ENCODE results near the gene TRPM5. TPM values are rescaled to one million over a fixed set of nuclear protein-coding genes. Genes with fewer than 3 reads are reported as not detected.

Gene TRPM5
- total RNA-seq, 1 donor from 2014 or later: under 0.01 TPM

DNA sequence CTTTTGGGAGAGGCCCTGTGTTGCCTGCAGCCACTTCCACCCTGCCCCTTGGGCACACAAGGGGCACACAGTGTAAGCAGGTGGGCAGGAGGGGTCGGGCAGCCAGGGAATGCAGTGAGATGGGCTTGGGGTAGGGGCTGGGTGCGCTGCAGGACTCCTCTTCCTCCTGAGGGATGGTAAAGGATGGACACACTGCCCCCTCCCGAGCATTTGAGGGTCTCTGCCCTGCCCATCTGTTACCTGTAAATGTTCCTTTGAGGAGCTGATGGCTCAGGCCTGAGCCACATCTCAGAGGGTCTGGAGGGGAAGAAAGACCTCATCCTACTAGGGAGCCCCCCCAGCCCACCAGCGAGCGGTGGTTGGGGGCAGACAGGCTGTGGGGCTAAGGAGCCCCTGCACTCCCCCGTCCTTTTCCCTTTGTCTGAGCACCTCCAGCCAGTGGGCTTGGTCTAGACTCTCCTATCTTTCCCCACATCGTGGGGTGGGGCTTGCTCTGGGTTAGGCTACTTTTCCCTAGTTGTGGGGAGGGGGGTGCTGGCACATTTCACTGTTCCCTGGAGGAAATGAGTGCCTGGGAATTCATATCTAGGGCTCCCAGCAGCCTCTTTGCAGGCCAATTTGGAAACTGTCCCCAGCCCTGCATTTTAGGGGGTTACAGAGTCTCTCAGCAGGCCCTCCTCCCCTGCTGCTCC, 45.5 kb downstream of the TRPM5 start:
- Histone ChIP-seq H3K27ac (ENCODE audit: low read depth, low read length) (peak overlapping the region; percentile 99), H3K36me3 (ENCODE audit: control insufficient read depth in 3 of 3, insufficient read depth in 3 of 3, low read length in 3 of 3) (peaks cover 35 to 40% (median 35%) of the 10 kb centered on the region in 3 donors), H3K4me1 (ENCODE audit: control insufficient read depth in 3 of 3, insufficient read depth in 3 of 3, low read length in 3 of 3) (peaks cover 27 to 35% (median 30%) of the 10 kb centered on the region in 3 donors), H3K27me3 (ENCODE audit: control insufficient read depth in 3 of 3, insufficient read depth in 3 of 3, low read length in 3 of 3) (no peaks in the 10 kb centered on the region), H3K9me3 (ENCODE audit: control insufficient read depth in 3 of 3, low read length in 3 of 3) (no peaks in the 10 kb centered on the region), H3K9ac (ENCODE audit: low read depth in 1 of 3, low read length in 3 of 3) (peak overlapping the region; percentile 97 to 100 (median 100)), H3K4me3 (ENCODE audit: low read length in 3 of 3) (peak overlapping the region; percentile 83 to 96 (median 92))

- Histone ChIP-seq H3K9ac (ENCODE audit: low read depth in 1 of 3, low read length in 3 of 3) (peak overlapping the region in 1 of 3 donors; percentile 8), H3K27me3 (ENCODE audit: control insufficient read depth in 3 of 3, insufficient read depth in 3 of 3, low read length in 3 of 3) (no peaks in the 10 kb centered on the region), H3K27ac (ENCODE audit: low read depth, low read length) (no peak overlapping the region), H3K36me3 (ENCODE audit: control insufficient read depth in 3 of 3, insufficient read depth in 3 of 3, low read length in 3 of 3) (peaks cover 24 to 25% (median 25%) of the 10 kb centered on the region in 3 donors), H3K9me3 (ENCODE audit: control insufficient read depth in 3 of 3, low read length in 3 of 3) (no peaks in the 10 kb centered on the region), H3K4me3 (ENCODE audit: low read length in 3 of 3) (no peak overlapping the region), H3K4me1 (ENCODE audit: control insufficient read depth in 3 of 3, insufficient read depth in 3 of 3, low read length in 3 of 3) (peaks cover 22 to 28% (median 25%) of the 10 kb centered on the region in 3 donors)
These were observed 47.3 kb downstream of the TRPM5 start for GRCh38 chr11:2397005-2397404.

- Histone ChIP-seq H3K27ac (ENCODE audit: low read depth, low read length) (no peak overlapping the region), H3K9ac (ENCODE audit: low read depth in 1 of 3, low read length in 3 of 3) (no peak overlapping the region), H3K27me3 (ENCODE audit: control insufficient read depth in 3 of 3, insufficient read depth in 3 of 3, low read length in 3 of 3) (no peaks in the 10 kb centered on the region), H3K36me3 (ENCODE audit: control insufficient read depth in 3 of 3, insufficient read depth in 3 of 3, low read length in 3 of 3) (peaks cover 25 to 29% (median 25%) of the 10 kb centered on the region in 3 donors), H3K4me3 (ENCODE audit: low read length in 3 of 3) (no peak overlapping the region), H3K4me1 (ENCODE audit: control insufficient read depth in 3 of 3, insufficient read depth in 3 of 3, low read length in 3 of 3) (peaks cover 17 to 23% (median 20%) of the 10 kb centered on the region in 3 donors), H3K9me3 (ENCODE audit: control insufficient read depth in 3 of 3, low read length in 3 of 3) (no peaks in the 10 kb centered on the region)
These were observed 47.8 kb downstream of the TRPM5 start for GRCh38 chr11:2396471-2396870.

DNA sequence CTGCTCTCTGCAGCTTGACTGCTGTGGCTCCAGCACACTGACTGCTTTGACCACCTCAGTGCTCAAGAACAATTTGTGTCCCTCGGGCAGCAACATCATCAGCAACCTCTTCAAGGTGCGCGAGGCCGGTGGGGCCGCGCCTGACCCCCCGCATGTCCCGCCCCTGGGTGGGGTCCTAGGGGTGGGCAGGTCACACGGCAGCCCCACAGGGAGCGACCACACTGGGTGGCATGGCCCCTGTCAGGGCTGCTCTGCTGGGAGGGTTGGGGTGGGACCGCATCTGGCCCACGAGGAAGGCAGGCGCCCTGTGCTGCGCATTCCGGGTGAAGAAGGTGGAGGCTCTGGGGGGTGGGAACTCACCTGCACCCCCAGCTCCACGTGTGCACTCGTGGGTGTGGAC, 48.5 kb downstream of the TRPM5 start:
- peaks cover 16 to 25% (median 17%) of the 10 kb centered on the region in 3 donors for H3K4me1 ChIP-seq (ENCODE audit: control insufficient read depth in 3 of 3, insufficient read depth in 3 of 3, low read length in 3 of 3)

GRCh38 chr11:2395211-2395730, 49.0 kb downstream of the TRPM5 start:
- Histone ChIP-seq H3K36me3 (ENCODE audit: control insufficient read depth in 3 of 3, insufficient read depth in 3 of 3, low read length in 3 of 3) (peaks cover 25 to 33% (median 25%) of the 10 kb centered on the region in 3 donors), H3K27ac (ENCODE audit: low read depth, low read length) (no peak overlapping the region), H3K4me3 (ENCODE audit: low read length in 3 of 3) (no peak overlapping the region), H3K27me3 (ENCODE audit: control insufficient read depth in 3 of 3, insufficient read depth in 3 of 3, low read length in 3 of 3) (no peaks in the 10 kb centered on the region), H3K4me1 (ENCODE audit: control insufficient read depth in 3 of 3, insufficient read depth in 3 of 3, low read length in 3 of 3) (peaks cover 21 to 31% (median 22%) of the 10 kb centered on the region in 3 donors), H3K9ac (ENCODE audit: low read depth in 1 of 3, low read length in 3 of 3) (no peak overlapping the region), H3K9me3 (ENCODE audit: control insufficient read depth in 3 of 3, low read length in 3 of 3) (no peaks in the 10 kb centered on the region)

More for the DNA sequence above, 48.5 kb downstream of the TRPM5 start:
- Histone ChIP-seq H3K4me3 (ENCODE audit: low read length in 3 of 3) (no peak overlapping the region), H3K9ac (ENCODE audit: low read depth in 1 of 3, low read length in 3 of 3) (no peak overlapping the region), H3K9me3 (ENCODE audit: control insufficient read depth in 3 of 3, low read length in 3 of 3) (no peaks in the 10 kb centered on the region), H3K36me3 (ENCODE audit: control insufficient read depth in 3 of 3, insufficient read depth in 3 of 3, low read length in 3 of 3) (peaks cover 25 to 33% (median 25%) of the 10 kb centered on the region in 3 donors), H3K27me3 (ENCODE audit: control insufficient read depth in 3 of 3, insufficient read depth in 3 of 3, low read length in 3 of 3) (no peaks in the 10 kb centered on the region), H3K27ac (ENCODE audit: low read depth, low read length) (no peak overlapping the region)

DNA sequence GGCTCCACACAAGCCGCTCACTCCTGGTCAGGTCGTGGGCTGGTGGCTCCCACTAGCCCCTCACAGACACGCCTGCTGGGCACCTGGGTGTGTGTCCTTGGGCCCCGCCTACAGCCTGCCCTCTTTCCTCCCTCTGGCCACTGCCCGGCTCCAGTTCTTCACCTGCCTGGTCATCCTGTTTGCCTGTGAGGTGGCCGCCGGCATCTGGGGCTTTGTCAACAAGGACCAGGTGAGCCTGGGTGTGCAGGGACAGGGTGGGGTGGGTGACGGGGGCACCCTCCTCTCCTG, 49.6 kb downstream of the TRPM5 start:
- peaks cover 25 to 33% (median 26%) of the 10 kb centered on the region in 3 donors for H3K4me1 ChIP-seq (ENCODE audit: control insufficient read depth in 3 of 3, insufficient read depth in 3 of 3, low read length in 3 of 3)
- peaks cover 25 to 35% (median 25%) of the 10 kb centered on the region in 3 donors for H3K36me3 ChIP-seq (ENCODE audit: control insufficient read depth in 3 of 3, insufficient read depth in 3 of 3, low read length in 3 of 3)

More for the DNA sequence above, 49.6 kb downstream of the TRPM5 start:
- H3K27me3 ChIP-seq (ENCODE audit: control insufficient read depth in 3 of 3, insufficient read depth in 3 of 3, low read length in 3 of 3): no peaks in the 10 kb centered on the region
- H3K27ac ChIP-seq (ENCODE audit: low read depth, low read length): no peak overlapping the region
- H3K9me3 ChIP-seq (ENCODE audit: control insufficient read depth in 3 of 3, low read length in 3 of 3): no peaks in the 10 kb centered on the region
- no peak overlapping the region for H3K4me3 ChIP-seq (ENCODE audit: low read length in 3 of 3)
- H3K9ac ChIP-seq (ENCODE audit: low read depth in 1 of 3, low read length in 3 of 3): no peak overlapping the region

Other genes starting within 250 kb of the TRPM5 start
- not detected for gene ASCL2, start 173.9 kb downstream of the TRPM5 start, total RNA-seq
- 1.6 TPM for gene C11orf21, start 142.6 kb downstream of the TRPM5 start, total RNA-seq
- gene TSPAN32, start 142.5 kb downstream of the TRPM5 start, total RNA-seq: 2.1 TPM
- gene CD81, start 67.2 kb downstream of the TRPM5 start, total RNA-seq: 221 TPM
- 23.5 TPM for gene TSSC4, start 43.8 kb downstream of the TRPM5 start, total RNA-seq
- gene KCNQ1, start 494 bp upstream of the TRPM5 start, total RNA-seq: 2.6 TPM

All from skeletal muscle tissue (tissue), 4 donors.